Thymus (tissue), 11 donors: ENCODE results near the gene RAB36. TPM values are rescaled to one million over a fixed set of nuclear protein-coding genes. Genes with fewer than 3 reads are reported as not detected.

ENCODE experiments used
- DNase-seq, 9 donors: peaks; one replicate each; pipeline ENCODE4 v3.0.0-alpha.2; 2013; ENCODE audit warnings: low spot score in 9 of 9, low read depth in 6 of 9, missing footprints in 1 of 9
- H3K27ac ChIP-seq, 2 donors: one replicate each; pipeline ENCODE4 v1.5.1; 2013; ENCODE audit warnings: control low read depth in 1 of 2, low read depth in 1 of 2, low read length in 1 of 2, mild to moderate bottlenecking in 1 of 2, moderate library complexity in 1 of 2
- H3K27me3 ChIP-seq, 2 donors: one replicate each; pipeline ENCODE4 v1.5.1; 2013; ENCODE audit warnings: low read length in 1 of 2; ENCODE audit not compliant: control insufficient read depth in 2 of 2, insufficient read depth in 1 of 2
- H3K36me3 ChIP-seq, 2 donors: one replicate each; pipeline ENCODE4 v1.5.1; 2013; ENCODE audit warnings: low read length in 1 of 2, mild to moderate bottlenecking in 1 of 2, moderate library complexity in 1 of 2; ENCODE audit not compliant: control insufficient read depth in 2 of 2, insufficient read depth in 2 of 2
- H3K4me1 ChIP-seq, 2 donors: one replicate each; pipeline ENCODE4 v1.5.1; 2013; ENCODE audit warnings: low read length in 2 of 2; ENCODE audit not compliant: control insufficient read depth in 2 of 2, insufficient read depth in 2 of 2
- H3K4me3 ChIP-seq, 2 donors: one replicate each; pipeline ENCODE4 v1.5.1; 2013; ENCODE audit warnings: low read length in 2 of 2, control low read depth in 1 of 2, mild to moderate bottlenecking in 1 of 2
- H3K9me3 ChIP-seq, 2 donors: one replicate each; pipeline ENCODE4 v1.5.1; 2013; ENCODE audit warnings: low read length in 1 of 2, mild to moderate bottlenecking in 1 of 2; ENCODE audit not compliant: control insufficient read depth in 2 of 2, insufficient read depth in 1 of 2
- WGBS: extraction: QIAGEN DNeasy Blood & Tissue Kit; methylation state at CpG from one replicate; pipeline ENCODE4 v1.1.7; 2013; 5-methylcytosine and 5-hydroxymethylcytosine counted together
- polyA plus RNA-seq: library from polyadenylated mRNA; stranded (reverse); fragments of 200-250 nt; gene quantifications from one replicate; pipeline ENCODE4 v1.2.3, GENCODE V29; 2013
- total RNA-seq: library from RNA; stranded (reverse); fragments of 120-200 nt; gene quantifications from one replicate; pipeline ENCODE4 v1.2.4, GENCODE V29; 2013
- donor health status: healthy.

The RAB36 gene
- total and polyA plus RNA-seq, 2 donors = 0.42 to 0.46 TPM

DNA sequence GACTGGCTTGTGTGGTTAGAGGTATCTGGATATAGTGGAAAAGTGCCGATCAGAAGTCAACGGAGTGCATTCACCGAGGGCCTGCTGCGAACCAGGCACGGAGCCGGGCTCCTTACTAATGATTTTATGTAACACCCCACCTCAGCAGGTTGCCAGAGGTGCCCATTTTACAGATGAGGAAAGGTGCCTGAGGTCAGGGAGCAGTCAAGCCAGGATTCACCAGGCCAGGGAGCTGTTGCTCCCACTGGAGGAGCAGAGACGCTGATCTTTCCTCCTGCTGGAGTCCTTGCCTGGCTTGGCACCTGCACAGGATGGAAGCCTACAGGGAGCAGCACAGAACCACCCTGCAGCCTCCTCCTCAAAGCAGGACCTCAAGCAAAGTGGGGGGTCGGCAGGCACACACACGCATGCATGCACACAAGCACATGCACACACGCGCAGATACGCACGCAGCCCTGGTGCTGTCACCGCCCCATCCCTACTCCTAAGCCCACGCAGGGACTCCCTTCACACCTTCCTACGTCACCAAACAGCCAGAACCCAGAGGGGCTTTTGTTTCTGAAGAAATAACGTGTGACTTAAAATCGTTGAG, 19.7 kb upstream of the RAB36 start:
- 95% methylated on average over 18 of the region's 18 CpGs for WGBS
- Histone ChIP-seq H3K4me1 (no peaks in the 10 kb centered on the region), H3K36me3 (no peaks in the 10 kb centered on the region), H3K9me3 (no peaks in the 10 kb centered on the region), H3K27ac (no peak overlapping the region), H3K27me3 (no peaks in the 10 kb centered on the region), H3K4me3 (no peak overlapping the region)
- DNase-seq = no peak

DNA sequence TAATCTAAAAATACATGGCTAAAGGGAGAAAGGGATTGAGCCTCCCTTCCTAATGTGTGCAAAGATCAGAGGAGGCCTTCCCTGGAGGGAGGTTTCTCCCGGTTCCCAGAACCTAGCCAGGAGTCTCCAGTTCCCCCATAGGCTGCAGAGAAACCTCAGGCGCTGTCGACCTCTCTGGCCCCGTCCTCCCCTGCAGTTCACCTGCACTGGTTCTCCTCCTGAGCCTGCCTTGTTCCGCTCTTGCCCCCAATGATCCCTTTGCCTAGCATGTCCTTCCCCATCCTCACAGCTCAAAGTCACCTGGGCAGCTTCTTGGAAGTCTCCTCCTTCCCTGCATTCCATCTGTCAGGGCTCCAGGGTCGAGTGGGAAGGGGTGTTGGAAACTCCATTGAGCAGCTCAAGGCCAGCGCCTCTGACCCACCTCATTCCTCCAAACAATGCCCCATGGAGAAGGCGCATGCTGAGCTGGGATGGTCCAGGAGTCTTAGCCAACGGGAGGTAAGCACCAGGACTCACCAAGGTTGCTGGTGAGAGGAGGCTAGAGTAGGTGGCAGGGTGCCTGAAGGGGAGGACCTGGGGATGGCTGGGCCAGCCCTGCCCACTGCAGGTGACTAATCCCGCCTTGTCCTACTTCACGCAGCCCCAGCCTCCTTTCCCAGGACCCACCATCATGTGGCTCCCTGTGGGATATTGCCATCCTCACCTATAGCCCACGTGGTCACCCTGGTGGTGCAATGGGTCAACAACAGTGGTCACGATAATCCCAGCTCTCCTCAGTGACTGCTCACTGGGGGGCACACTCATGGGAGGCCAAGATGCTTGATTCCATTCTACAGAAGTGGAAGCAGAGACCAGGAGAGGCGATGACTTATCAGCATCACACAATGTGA, 18.9 kb upstream of the RAB36 start:
- H3K27me3 ChIP-seq = no peaks in the 10 kb centered on the region
- DNase-seq = no peak
- H3K4me3 ChIP-seq = no peak overlapping the region
- no peaks in the 10 kb centered on the region for H3K4me1 ChIP-seq
- H3K9me3 ChIP-seq = no peaks in the 10 kb centered on the region
- WGBS = 93% methylated on average over 14 of the region's 14 CpGs
- H3K27ac ChIP-seq = no peak overlapping the region
- H3K36me3 ChIP-seq = no peaks in the 10 kb centered on the region

DNA sequence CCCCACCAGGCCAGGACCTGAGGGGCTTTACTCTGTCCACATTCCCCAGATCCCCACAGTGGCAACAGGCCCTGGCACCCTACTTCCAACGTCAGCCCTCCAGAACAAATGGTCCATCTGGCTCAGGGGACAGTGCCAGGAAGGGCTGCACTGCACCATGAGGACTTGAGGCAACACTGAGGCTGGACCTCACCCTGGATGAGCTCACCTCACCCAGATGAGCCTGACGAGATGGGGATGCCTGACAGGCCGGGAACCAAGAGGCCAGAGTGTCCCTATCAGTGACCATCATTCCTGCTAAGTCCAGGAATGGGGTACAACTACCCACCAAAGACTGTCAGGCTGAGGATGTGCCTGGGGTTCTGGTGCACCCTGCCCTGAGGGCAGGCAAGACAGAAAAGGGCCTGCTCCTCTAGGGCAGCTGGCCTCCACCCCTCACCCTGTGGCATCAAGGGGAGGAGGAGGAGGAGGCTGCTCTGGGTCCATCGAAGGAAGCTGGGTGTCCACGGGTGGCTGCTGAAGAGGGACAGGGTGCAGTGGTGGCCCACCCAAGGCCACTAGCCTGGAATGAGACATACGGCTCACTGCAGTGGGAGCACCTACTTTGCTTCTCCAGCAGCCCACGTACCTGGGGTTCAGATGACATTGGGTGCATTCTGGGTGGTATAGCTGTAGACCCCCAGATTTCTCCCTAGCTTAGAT, 18.1 kb upstream of the RAB36 start:
- H3K4me1 ChIP-seq = no peaks in the 10 kb centered on the region
- H3K4me3 ChIP-seq = no peak overlapping the region
- 96% methylated on average over 7 of the region's 7 CpGs for WGBS
- H3K27me3 ChIP-seq = no peaks in the 10 kb centered on the region
- DNase-seq = no peak
- no peaks in the 10 kb centered on the region for H3K36me3 ChIP-seq
- H3K9me3 ChIP-seq = no peaks in the 10 kb centered on the region
- no peak overlapping the region for H3K27ac ChIP-seq

GRCh38 chr22:23127788-23128187, 17.5 kb upstream of the RAB36 start:
- WGBS = 91% methylated on average over 9 of the region's 9 CpGs
- no peak for DNase-seq
- Histone ChIP-seq H3K27ac (no peak overlapping the region), H3K4me1 (no peaks in the 10 kb centered on the region), H3K9me3 (no peaks in the 10 kb centered on the region), H3K36me3 (no peaks in the 10 kb centered on the region), H3K4me3 (no peak overlapping the region), H3K27me3 (no peaks in the 10 kb centered on the region)

DNA sequence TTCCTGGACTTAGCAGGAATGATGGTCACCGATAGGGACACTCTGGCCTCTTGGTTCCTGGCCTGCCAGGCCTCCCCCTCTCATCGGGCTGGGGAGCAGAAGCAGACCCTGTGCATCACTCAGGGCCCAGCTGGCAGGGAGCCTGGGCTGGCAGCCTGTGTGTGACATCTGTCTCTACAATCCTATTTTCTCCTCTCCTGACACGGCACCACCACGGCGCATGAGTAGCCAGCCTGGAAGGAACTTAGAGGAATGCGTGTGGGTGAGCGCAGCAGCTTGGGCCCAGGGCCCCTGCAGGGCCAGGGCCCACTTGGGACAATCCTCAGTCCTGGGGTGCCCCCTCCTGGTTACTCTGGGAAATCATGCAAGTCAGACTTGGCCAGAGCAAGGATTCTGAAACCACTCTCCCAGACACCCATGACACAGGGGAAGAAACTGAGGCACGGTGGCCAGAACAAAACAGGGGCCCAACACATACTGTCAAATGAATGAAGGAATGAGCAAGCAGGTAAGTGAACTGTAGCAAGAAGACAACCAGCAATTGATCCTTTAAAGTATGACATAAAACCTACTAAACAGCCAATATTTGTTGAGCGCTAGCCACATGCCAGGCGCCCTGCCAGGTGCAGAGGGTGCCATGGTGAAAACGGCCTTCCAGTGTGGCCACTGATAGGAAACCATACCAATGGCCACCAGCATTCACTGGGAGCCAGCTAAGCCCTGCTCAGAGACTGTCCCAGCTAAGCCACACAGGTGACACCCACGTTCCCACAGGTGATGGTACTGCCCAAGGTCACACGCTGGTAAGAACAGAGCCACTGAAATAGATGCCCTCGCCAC, 16.8 kb upstream of the RAB36 start:
- no peaks in the 10 kb centered on the region for H3K9me3 ChIP-seq
- no peaks in the 10 kb centered on the region for H3K27me3 ChIP-seq
- peak in 7 of 9 donors; percentile 50 to 82 (median 62) for DNase-seq
- H3K4me3 ChIP-seq = no peak overlapping the region
- H3K4me1 ChIP-seq = no peaks in the 10 kb centered on the region
- 59% methylated on average over 14 of the region's 14 CpGs for WGBS
- H3K36me3 ChIP-seq = no peaks in the 10 kb centered on the region
- no peak overlapping the region for H3K27ac ChIP-seq

DNA sequence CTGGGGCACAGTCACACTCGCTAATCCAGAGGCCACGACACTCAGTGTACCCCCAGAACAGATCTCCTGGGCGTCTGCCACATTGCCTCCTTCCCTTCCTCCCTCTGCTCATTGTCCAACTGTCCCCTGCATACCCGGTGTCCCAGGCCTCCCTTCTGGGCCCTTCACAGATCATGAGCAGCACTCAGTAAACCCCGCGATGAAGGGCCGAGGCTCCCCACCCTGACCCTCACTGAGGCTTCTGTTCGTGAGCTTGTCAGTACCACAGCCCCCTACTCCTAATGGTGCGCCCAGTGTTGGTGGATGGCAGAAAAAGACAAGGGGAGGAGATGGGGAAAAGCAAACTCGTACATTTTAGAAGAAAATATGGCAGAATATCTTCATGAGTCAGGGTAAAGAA, 16.1 kb upstream of the RAB36 start:
- Histone ChIP-seq H3K27me3 (no peaks in the 10 kb centered on the region), H3K4me1 (no peaks in the 10 kb centered on the region), H3K9me3 (no peaks in the 10 kb centered on the region)

DNA sequence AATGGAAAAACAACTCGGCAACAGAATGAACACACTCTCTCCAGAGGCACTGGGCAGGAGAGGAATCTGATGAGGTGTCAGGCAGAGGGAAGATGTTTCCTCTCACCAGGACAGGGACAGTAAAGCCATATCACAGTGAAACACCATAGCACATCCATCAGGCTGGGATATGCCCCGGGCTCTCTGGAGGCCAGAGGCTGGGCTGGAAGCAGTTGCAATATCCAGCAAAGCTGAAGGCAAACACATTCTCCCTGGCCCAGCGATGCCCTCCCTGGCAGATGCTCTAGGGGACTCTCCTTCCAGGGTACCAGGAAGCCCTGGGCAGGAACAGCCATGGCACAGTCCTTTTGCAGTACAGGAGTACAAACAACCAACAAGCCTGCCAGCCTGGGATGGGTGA, 14.6 kb upstream of the RAB36 start:
- Histone ChIP-seq H3K27me3 (no peaks in the 10 kb centered on the region), H3K4me1 (no peaks in the 10 kb centered on the region), H3K27ac (no peak overlapping the region), H3K36me3 (no peaks in the 10 kb centered on the region), H3K4me3 (no peak overlapping the region), H3K9me3 (no peaks in the 10 kb centered on the region)
- WGBS = 93% methylated on average over 3 of the region's 3 CpGs
- DNase-seq = no peak

More for the DNA sequence above, 16.1 kb upstream of the RAB36 start:
- Histone ChIP-seq H3K27ac (no peak overlapping the region), H3K4me3 (no peak overlapping the region), H3K36me3 (no peaks in the 10 kb centered on the region)
- DNase-seq = no peak
- 87% methylated on average over 10 of the region's 10 CpGs for WGBS

GRCh38 chr22:23131931-23132330, 13.3 kb upstream of the RAB36 start:
- no peaks in the 10 kb centered on the region for H3K27me3 ChIP-seq
- no peak overlapping the region for H3K27ac ChIP-seq
- no peak overlapping the region for H3K4me3 ChIP-seq
- peaks cover 1 to 5% of the 10 kb centered on the region in 2 donors for H3K4me1 ChIP-seq
- H3K36me3 ChIP-seq = no peaks in the 10 kb centered on the region
- no peaks in the 10 kb centered on the region for H3K9me3 ChIP-seq
- DNase-seq = no peak
- 96% methylated on average over 6 of the region's 6 CpGs for WGBS
